Ishikawa (cell line): Measurements from ENCODE around the gene CTSK.

ENCODE experiments used
- EP300 ChIP-seq: IDR thresholded peaks from 2 replicates; pipeline ENCODE4 v1.6.1; 2012; ENCODE audit warnings: borderline replicate concordance
- YY1 ChIP-seq: IDR thresholded peaks from 2 replicates; pipeline ENCODE4 v1.6.1; 2012; ENCODE audit warnings: low read depth
- TF ChIP-seq, protein P1 (sequence below): IDR thresholded peaks from 2 replicates; pipeline ENCODE4 v1.6.1; 2012; ENCODE audit warnings: low read depth, mild to moderate bottlenecking

DNA sequence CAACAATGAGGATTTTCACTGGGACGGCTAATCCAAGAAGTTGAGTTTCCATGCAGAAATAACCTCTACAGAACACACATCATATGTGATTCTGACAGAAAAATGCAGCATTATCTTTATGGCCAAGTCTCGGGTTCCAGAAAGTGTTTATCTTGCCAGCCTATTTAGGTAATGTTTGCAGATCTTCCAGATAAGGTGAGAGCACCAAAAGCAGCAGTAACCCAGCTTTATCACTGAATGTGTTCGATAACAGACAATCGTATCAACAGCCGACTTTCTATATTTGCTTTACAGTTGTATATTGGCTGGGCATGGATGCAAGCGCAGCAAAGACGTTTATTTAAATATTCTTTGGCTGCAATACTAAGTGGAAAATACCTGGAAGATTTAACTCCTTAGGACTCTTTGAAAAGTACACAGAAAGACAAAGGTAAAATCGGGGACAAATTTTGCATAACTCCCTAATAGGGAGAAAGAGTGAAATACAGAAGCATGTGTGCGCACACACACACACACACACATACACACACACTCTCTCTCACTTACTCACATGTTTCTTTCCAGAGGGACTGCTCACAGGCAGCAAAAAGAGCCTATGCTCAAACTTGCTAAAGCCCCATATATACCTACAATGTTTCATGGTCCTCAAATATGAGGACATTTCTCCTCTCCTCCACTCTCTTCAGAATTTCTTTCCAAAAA is 3.0 kb upstream of the CTSK start:
- no peak for TF ChIP-seq EP300
- TF ChIP-seq, protein P1, sequence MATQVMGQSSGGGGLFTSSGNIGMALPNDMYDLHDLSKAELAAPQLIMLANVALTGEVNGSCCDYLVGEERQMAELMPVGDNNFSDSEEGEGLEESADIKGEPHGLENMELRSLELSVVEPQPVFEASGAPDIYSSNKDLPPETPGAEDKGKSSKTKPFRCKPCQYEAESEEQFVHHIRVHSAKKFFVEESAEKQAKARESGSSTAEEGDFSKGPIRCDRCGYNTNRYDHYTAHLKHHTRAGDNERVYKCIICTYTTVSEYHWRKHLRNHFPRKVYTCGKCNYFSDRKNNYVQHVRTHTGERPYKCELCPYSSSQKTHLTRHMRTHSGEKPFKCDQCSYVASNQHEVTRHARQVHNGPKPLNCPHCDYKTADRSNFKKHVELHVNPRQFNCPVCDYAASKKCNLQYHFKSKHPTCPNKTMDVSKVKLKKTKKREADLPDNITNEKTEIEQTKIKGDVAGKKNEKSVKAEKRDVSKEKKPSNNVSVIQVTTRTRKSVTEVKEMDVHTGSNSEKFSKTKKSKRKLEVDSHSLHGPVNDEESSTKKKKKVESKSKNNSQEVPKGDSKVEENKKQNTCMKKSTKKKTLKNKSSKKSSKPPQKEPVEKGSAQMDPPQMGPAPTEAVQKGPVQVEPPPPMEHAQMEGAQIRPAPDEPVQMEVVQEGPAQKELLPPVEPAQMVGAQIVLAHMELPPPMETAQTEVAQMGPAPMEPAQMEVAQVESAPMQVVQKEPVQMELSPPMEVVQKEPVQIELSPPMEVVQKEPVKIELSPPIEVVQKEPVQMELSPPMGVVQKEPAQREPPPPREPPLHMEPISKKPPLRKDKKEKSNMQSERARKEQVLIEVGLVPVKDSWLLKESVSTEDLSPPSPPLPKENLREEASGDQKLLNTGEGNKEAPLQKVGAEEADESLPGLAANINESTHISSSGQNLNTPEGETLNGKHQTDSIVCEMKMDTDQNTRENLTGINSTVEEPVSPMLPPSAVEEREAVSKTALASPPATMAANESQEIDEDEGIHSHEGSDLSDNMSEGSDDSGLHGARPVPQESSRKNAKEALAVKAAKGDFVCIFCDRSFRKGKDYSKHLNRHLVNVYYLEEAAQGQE: no peak
- TF ChIP-seq YY1: no peak
